DMS114 treated with DMSO at 0.1 percent for 48 hours (cell line): ENCODE results near the gene PIR.

ENCODE experiments used
- DNase-seq: peaks from one replicate; lab custom pipeline; 2025; ENCODE audit not compliant: unreplicated experiment; lab: John Stamatoyannopoulos, UW

PIR gene

DNA sequence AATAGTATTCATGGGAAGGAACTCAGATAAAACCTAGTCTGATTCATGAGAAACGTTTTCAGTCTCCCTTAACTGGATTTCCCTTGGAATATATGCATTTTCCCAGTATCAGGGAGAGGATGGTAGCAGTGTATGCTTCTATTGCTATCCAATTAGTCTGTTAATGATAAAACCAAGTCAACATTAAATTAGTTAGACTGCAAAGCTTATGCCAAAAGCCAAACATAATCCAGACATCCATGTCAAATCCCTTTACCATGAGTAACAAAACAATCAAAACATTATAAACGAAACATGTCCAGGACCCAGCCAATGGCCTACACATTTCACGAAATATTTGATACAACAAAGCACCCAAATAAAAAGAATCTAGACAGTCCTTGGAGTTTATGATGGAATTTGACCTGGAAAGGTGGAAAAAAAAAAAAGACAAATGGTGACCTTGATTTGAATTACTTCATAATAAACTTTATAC, 74.4 kb downstream of the PIR start:
- no peak for DNase-seq

- no peak for DNase-seq
Measured at GRCh38 chrX:15418041-15418706, 75.0 kb downstream of the PIR start.

DNA sequence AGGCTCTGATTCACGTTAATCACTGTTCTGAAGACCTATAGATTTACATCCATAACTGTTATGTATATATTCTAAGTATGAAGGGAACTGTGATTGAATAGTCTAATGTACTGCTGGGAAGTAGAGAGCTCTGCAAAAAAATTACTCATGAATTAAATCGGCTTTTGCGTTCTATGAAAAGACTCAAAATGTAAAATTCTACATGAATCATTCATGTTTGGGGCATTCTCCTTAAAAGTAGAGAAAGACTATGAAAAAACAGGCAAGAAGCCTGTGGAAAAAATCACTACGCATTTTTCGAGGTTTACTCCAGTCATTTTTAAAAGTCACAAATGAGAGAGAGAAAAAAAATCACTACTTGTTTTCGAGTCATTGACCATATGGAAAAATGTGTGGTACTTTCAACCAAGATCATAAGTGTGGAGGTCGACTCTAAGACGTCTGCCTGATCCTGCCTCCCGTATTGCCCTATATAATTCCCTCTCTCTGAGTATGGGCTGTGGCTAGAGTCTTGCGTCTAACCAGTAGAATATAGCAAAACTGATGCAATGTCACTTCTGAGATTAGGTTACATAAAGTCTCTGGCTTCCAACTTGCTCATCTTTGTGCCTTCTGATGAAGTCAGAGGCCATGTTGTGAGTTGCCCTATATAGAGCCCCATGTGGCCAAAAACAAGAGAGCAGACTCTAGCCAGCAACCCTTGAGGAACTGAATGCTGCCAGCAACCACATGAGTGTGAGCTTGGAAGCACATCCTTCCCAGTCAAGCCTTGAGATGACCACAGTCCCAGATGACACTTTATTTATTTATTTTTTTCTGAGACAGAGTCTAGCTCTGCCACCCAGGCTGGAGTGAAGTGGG, 76.8 kb downstream of the PIR start:
- no peak for DNase-seq

DNA sequence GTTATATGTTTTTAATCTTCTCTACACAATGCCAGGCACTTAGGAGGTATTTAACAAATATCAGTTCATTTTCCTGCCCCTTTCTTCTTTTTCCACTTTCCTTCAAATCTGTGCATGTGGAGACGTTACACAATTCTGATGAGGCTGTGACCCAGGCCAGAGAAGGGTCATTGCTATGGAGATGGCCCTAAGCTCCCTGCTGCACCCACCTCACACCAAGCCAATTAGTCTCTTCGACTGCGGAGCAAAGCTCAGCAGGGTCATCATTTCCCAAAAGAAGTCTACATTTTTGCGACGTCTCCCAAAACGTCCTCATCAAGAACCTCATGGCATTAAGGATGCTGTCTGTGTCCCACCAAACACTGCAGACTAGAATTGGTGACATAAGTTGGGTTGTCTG, 80.0 kb downstream of the PIR start:
- DNase-seq: no peak

- no peak for DNase-seq
Measured at GRCh38 chrX:15410947-15411346, 82.2 kb downstream of the PIR start.

DNA sequence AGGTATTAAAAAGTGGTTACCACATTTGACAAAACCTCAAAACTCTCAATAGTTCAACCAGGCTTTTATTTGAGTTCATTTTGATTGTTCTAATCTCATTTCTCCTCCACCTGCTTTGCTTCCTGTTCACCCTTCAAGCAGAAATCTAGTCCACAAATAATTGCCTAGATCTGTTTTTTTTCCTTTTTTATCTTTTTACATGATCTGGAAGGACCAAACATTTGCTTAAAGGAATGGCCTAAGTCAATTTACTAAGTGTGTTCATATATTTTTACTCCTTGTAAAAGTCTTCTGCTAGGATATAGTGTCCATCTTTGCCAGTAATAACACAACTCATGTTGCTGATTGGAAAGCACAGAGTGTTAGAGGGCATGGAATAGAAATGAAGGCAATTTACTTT, 82.7 kb downstream of the PIR start:
- no peak for DNase-seq

- DNase-seq: no peak
Measured at GRCh38 chrX:15405846-15406245, 87.3 kb downstream of the PIR start.

DNA sequence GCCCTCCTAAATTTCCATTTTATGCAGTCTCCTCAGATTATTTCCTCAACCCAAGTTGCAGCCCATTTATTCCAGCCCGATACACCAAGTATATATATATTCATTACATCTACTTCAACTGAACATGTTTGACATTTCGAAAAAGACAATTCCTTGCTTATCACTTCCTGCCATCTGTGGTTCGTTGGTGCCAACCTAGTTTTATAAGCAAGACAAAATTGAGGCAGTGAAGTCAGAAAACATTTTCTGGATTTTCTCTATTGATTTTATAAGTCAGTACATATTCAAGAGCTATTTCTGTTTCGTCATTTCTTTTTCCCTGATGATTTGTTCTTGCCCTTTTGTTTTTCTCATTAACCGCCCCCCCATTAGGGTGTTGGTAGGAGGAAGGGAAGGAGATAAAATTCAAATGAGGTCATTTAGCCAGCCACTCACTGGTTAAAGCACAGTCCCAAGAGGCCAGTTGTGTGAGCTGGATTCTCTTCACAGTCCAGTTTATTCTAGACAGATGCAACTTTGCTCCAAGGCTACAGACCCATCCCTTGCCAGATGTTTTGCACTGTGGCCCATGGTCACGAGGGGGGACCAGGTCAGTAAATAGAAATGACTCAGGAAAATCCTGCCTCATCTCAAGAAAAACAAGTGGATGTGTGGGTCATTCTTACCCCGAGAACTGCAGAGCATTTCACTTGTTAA, 88.6 kb downstream of the PIR start:
- no peak for DNase-seq

DNA sequence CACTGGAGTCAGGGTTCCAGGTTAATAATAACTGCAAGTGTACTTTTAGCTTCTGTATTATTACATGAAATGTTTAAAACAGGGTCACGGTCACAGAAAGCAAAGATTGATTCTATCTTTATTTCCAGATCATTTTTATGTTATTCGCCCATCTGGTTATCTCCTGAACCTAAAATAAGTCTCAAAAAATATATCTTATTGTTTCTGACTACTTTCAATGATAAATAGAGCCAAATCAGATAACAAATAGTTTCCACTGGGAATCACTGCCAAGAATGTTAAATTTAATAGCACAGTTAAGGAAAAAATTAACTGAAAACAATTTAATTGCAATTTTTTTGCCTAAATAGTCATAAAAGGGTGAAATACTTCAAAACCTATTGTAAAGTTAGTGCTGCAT, 91.8 kb downstream of the PIR start:
- no peak for DNase-seq

GRCh38 chrX:15399962-15400391, 93.2 kb downstream of the PIR start:
- DNase-seq: no peak

GRCh38 chrX:15398874-15399273, 94.3 kb downstream of the PIR start:
- no peak for DNase-seq

DNA sequence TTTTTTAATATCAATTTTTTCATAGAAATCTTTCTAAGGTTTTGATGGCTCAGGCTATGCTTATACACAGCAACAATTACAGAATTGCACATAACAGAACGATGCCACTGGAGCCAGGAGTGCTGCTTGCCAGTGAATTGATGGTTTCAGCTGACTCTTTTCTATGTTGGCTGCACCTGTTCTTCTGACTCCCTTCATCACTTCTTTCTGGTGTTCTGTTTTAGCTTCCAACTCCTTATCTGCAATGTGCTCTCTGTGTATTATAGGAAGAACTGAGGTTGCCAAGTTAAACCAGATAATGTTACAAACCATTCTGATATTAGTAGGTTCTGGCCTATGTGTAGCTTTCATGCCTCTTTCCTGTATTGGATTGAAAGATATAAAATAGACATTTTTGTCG, 97.3 kb downstream of the PIR start:
- DNase-seq: no peak

DNA sequence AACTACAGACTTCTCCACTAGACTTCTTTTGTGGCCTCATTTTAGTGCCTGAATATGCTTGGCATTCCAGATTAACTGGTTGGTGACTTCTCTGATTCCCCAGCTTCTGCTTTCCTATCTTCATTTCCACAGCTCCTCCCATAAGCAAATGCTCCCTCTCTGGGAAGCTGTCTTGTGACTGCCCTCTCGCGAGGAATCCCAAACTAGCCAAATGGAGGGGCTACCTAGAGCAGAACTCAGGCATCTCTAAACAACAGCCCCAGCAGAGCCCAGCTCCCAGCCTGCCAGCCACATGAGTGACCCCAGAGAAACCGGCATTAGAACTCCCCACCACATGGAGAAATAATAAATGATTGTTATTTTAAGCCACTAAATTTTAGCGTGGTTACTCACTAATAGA, 101.3 kb downstream of the PIR start:
- no peak for DNase-seq

DNA sequence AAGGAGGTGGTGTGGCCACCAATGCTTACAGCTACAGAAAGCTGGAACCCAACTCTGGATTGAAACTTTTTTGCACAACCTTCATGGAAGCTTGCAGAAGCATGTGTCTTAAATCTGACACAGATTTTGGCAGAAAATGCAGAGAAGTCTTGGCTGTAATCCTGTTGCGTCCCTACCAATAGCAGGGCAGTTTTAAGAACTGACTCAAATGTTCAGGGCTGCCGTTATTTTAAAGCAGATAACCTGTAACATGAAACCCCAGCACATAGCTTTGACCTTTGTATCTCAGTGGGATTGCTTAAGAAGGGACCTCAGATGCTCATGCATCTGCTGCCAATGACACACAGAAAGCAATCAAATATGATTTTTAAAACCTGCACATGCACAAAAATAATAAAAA, 108.8 kb downstream of the PIR start, which contains the start of gene VEGFD:
VEGFD (minus strand) TSS at position 110 of the 400 bp plus-strand sequence. CDS start 467 bp downstream, outside the sequence.
- no peak for DNase-seq

GRCh38 chrX:15382813-15383212, 110.3 kb downstream of the PIR start:
- DNase-seq: no peak

DNA sequence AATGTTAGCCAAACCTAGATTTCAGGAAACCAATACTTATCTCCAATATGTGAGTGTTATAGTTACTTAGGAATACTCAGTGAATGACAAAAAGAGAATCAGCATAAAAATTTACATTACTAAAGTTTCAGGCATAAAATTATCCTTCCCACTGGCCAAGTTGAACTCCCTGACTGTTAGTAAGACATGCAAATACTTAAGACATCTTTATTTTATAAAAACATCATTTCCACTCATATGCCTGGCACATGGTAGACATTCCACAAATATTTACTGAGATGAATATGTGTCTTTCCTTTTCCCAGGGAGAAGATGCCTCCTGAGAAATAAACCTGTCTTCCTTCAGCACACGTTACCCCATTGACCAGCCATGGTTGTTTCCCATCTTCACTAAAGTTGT, 116.2 kb downstream of the PIR start:
- no peak for DNase-seq

DNA sequence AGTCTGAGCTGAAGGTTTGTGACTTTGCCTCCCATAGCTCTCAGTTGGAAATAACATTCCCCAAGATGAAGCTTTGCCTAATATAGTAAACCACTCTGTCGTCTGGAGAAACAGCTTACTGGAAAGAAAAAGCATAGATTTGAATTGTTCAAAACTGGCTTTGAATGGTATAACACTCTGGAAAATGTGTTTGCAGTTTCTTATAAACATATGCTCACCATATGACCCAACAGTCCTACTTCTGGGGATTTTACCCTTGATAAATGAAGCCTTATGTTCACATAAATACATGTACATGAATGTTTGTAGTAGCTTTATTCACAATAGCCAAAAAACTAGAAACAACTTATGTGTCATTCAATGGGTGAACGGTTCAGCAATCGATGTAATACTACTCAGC, 119.2 kb downstream of the PIR start:
- no peak for DNase-seq

DNA sequence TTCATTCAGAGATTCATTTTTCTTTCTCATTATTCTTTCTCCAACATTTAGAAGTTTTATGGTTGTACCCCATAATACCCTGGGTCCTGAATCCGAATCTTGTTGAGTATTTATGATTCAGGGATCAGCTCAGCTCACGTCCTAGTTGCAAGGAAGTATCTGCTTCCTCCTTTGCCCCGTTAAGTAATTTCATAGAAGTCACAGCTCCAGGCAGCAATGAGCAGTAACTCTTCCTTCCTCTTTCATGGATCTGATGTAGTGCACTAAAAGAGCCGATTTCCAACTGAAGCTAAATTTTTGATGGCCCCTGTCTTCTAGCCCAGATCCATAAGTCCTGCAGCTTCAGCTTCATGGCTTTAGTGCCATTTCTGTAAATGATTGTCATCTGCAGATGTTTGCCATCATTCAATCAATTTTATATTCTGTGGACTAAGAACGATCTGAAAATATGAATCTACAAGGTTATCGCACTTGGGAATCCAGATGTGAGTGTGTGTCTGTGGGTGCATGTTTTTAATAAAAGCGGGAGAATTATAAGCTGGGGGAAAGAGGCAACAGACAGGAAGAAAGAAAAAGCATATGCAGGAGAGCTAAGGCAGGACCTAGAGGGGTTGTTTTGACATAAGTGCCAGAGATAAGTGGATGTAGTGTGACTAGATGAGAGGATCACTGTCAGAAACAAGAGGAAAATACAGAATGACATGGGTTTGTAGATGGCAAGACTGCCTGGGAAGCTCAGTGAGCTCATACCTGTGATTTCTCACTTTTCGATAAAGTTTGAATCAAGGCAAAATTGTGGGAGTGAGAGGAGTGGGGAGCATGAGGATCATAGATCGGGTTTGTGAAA, 126.4 kb downstream of the PIR start:
- no peak for DNase-seq

DNA sequence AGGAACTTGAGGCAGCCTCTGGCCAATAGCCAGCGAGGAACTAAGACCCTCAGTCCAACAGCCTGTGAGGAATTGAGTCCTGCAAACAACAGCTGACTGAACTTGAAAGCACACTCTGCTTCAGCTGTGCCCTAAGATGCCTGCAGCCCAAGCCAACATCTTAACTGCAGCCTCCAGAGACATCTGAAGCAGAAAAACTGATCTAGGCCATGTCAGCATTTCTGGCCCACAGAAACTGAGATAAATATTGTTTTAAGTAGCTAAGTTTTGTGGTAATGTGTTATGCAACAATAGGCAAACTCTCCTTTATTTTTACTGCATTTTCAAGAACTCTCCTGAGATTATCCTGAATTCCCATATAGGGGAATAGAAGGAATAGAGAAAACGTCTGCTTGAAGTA, 133.4 kb downstream of the PIR start:
- no peak for DNase-seq

GRCh38 chrX:15358533-15358932, 134.6 kb downstream of the PIR start:
- DNase-seq: no peak

GRCh38 chrX:15356444-15356843, 136.7 kb downstream of the PIR start:
- DNase-seq: no peak
